Smooth muscle cell (in vitro differentiated cells): ENCODE results near the gene SLC2A13. TPM values are rescaled to one million over a fixed set of nuclear protein-coding genes. Genes with fewer than 3 reads are reported as not detected.

Experiments
- DNase-seq: peaks from one replicate; lab custom pipeline; 2025; ENCODE audit not compliant: unreplicated experiment; lab: John Stamatoyannopoulos, UW
- H2AFZ ChIP-seq: fragments of 200-600 bp; sonication (generic); 2 replicates; pipeline ENCODE4 v1.6.0; 2016; ENCODE audit warnings: antibody characterized with exemption, low read depth, mild to moderate bottlenecking
- H3F3A ChIP-seq: fragments of 200-600 bp; sonication (generic); 2 replicates; pipeline ENCODE4 v1.6.0; 2017; ENCODE audit warnings: antibody characterized with exemption, low read depth
- H3K27ac ChIP-seq: fragments of 200-600 bp; sonication (generic); 2 replicates; pipeline ENCODE4 v1.5.1; 2016; ENCODE audit warnings: low read depth, mild to moderate bottlenecking
- H3K27me3 ChIP-seq: fragments of 200-600 bp; sonication (generic); 2 replicates; pipeline ENCODE4 v1.6.1; 2016; ENCODE audit warnings: low read depth, mild to moderate bottlenecking
- H3K36me3 ChIP-seq: fragments of 200-600 bp; sonication (generic); 2 replicates; pipeline ENCODE4 v1.5.1; 2016; ENCODE audit warnings: low read depth
- H3K4me1 ChIP-seq: fragments of 200-600 bp; sonication (generic); 2 replicates; pipeline ENCODE4 v1.5.1; 2016; ENCODE audit warnings: low read depth
- H3K4me2 ChIP-seq: fragments of 200-600 bp; sonication (generic); 2 replicates; pipeline ENCODE4 v1.6.0; 2016; ENCODE audit warnings: mild to moderate bottlenecking
- H3K4me3 ChIP-seq: fragments of 200-600 bp; sonication (generic); 2 replicates; pipeline ENCODE4 v1.5.1; 2016; ENCODE audit warnings: mild to moderate bottlenecking
- H3K79me2 ChIP-seq: fragments of 200-600 bp; sonication (generic); 2 replicates; pipeline ENCODE4 v1.6.0; 2016; ENCODE audit warnings: low read depth, mild to moderate bottlenecking
- H3K9ac ChIP-seq: fragments of 200-600 bp; sonication (generic); 2 replicates; pipeline ENCODE4 v1.6.0; 2016; ENCODE audit warnings: low read depth
- H3K9me3 ChIP-seq: fragments of 200-600 bp; sonication (generic); replicated peaks from 2 replicates; pipeline ENCODE4 v1.5.1; 2016; ENCODE audit warnings: low read depth
- H4K20me1 ChIP-seq: fragments of 200-600 bp; sonication (generic); 2 replicates; pipeline ENCODE4 v1.6.0; 2016; ENCODE audit warnings: low read depth
- CTCF ChIP-seq: fragments of 200-600 bp; sonication (generic); IDR thresholded peaks from 2 replicates; pipeline ENCODE4 v1.5.1; 2017; ENCODE audit warnings: borderline replicate concordance, mild to moderate bottlenecking, antibody characterized with exemption; ENCODE audit not compliant: insufficient read depth, poor library complexity, severe bottlenecking
- WGBS: methylation state at CpG from one replicate; pipeline ENCODE4 v1.1.7; 2016; ENCODE audit warnings: low lambda C conversion rate; 5-methylcytosine and 5-hydroxymethylcytosine counted together
- polyA plus RNA-seq: library from polyadenylated mRNA; unstranded; fragments of >200 nt; fragmentation: Nextera tagmentation; extraction: Ambion mirVana; gene quantifications from 2 replicates; pipeline ENCODE4 v1.2.1, GENCODE V29; 2016
- total RNA-seq: library from RNA; depleted of rRNA; stranded (reverse); fragments of >200 nt; gene quantifications from 2 replicates; pipeline ENCODE4 v1.2.3, GENCODE V29; 2014

SLC2A13 gene
- total and polyA plus RNA-seq, 2 experiments from 2014 or later, result 9.6 to 27.4 TPM

DNA sequence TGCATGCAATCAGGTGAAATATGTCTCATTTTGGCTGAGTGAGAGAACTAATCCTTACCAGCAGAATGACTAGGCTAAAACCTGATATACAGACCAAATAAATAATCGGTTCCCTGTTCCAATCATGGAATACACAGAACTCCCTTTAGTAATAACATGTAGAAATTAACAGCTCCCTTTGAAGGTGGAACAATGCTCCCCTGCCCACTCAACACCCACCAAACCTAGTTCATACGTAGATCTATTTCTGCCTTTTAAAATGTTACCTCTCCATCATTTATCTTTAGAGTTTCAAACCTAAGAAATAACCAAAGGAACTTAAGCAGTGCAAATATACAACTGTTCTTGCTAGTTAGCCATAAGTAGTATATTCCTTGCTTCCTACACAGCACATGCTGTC lies 332.6 kb downstream of the SLC2A13 start:
- WGBS, result 89% methylated on average over 2 of the region's 2 CpGs
- no peaks in the 10 kb centered on the region for H4K20me1 ChIP-seq
- DNase-seq, result no peak
- H3K9ac ChIP-seq, result no peak overlapping the region
- H3K27me3 ChIP-seq, result no peaks in the 10 kb centered on the region
- no peaks in the 10 kb centered on the region for H3F3A ChIP-seq
- no peak overlapping the region for H3K27ac ChIP-seq
- H3K79me2 ChIP-seq, result no peaks in the 10 kb centered on the region
- no peaks in the 10 kb centered on the region for H3K4me1 ChIP-seq
- no peak overlapping the region for H3K4me2 ChIP-seq
- no peaks in the 10 kb centered on the region for H3K9me3 ChIP-seq
- no peaks in the 10 kb centered on the region for H3K36me3 ChIP-seq
- no peak for TF ChIP-seq CTCF
- no peak overlapping the region for H3K4me3 ChIP-seq
- H2AFZ ChIP-seq, result no peak overlapping the region

GRCh38 chr12:39772821-39773259 lies 333.0 kb downstream of the SLC2A13 start:
- H3K9ac ChIP-seq, result no peak overlapping the region
- no peaks in the 10 kb centered on the region for H3F3A ChIP-seq
- no peak overlapping the region for H3K27ac ChIP-seq
- no peak for DNase-seq
- no peaks in the 10 kb centered on the region for H4K20me1 ChIP-seq
- no peaks in the 10 kb centered on the region for H3K9me3 ChIP-seq
- no peak for TF ChIP-seq CTCF
- H3K4me1 ChIP-seq, result no peaks in the 10 kb centered on the region
- no peak overlapping the region for H3K4me3 ChIP-seq
- no peak overlapping the region for H3K4me2 ChIP-seq
- no peaks in the 10 kb centered on the region for H3K36me3 ChIP-seq
- no peak overlapping the region for H2AFZ ChIP-seq
- 88% methylated on average over 3 of the region's 3 CpGs for WGBS
- H3K27me3 ChIP-seq, result no peaks in the 10 kb centered on the region
- H3K79me2 ChIP-seq, result no peaks in the 10 kb centered on the region

GRCh38 chr12:39771456-39771855 lies 334.4 kb downstream of the SLC2A13 start:
- 96% methylated on average over 1 of the region's 1 CpG for WGBS
- Histone ChIP-seq H3K4me1 (no peaks in the 10 kb centered on the region), H3F3A (no peaks in the 10 kb centered on the region), H4K20me1 (no peaks in the 10 kb centered on the region), H3K9me3 (no peaks in the 10 kb centered on the region), H2AFZ (no peak overlapping the region), H3K27me3 (no peaks in the 10 kb centered on the region), H3K9ac (no peak overlapping the region), H3K4me3 (no peak overlapping the region), H3K79me2 (no peaks in the 10 kb centered on the region), H3K4me2 (no peak overlapping the region), H3K36me3 (no peaks in the 10 kb centered on the region), H3K27ac (no peak overlapping the region)
- TF ChIP-seq CTCF, result no peak
- no peak for DNase-seq

DNA sequence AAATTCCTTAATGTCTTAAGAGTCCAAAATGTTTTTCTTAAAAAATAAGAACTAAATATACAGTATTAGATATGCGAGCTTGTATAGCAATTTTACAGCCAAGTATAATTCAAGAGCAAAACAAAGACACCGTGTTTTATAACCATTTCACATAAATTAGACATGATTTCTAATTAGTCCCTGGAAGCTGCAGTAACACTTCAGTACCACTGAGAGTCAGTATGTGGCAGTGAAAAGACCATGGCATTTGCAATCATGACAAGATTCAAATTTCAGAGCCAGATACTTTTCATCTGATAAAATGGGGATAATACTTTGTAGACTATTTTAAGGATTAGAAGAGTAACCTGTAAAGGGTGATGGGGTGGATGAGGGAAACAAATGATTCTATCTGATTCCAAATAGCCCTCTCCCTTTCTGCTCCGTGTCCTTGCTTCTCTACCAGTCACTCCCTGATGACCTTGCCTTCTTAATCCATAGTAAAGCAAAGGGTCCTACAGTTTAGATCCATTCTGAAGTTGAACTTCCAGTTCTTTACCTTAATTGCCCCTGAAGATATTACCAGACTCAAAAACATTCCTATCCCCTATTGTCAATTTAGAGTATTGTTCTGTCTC lies 340.8 kb downstream of the SLC2A13 start:
- Histone ChIP-seq H3F3A (no peaks in the 10 kb centered on the region), H2AFZ (no peak overlapping the region), H3K9ac (no peak overlapping the region), H3K27me3 (no peaks in the 10 kb centered on the region), H3K27ac (no peak overlapping the region), H4K20me1 (no peaks in the 10 kb centered on the region), H3K36me3 (no peaks in the 10 kb centered on the region), H3K4me3 (no peak overlapping the region), H3K4me2 (no peak overlapping the region), H3K9me3 (no peaks in the 10 kb centered on the region), H3K79me2 (no peaks in the 10 kb centered on the region), H3K4me1 (no peaks in the 10 kb centered on the region)
- WGBS, result 57% methylated on average over 3 of the region's 3 CpGs
- TF ChIP-seq CTCF, result peak; percentile 82
- no peak for DNase-seq
